Measurements from ENCODE around the gene OBSCN. TPM values are rescaled to one million over a fixed set of nuclear protein-coding genes. Genes with fewer than 3 reads are reported as not detected.

The OBSCN gene
- total RNA-seq, 1 donor from 2014 or later = 22.3 TPM

GRCh38 chr1:228283476-228284147 is 75.8 kb downstream of the OBSCN start:
- DNase-seq = no peak
- peaks cover 3% of the 10 kb centered on the region for H3K36me3 Mint-ChIP-seq (ENCODE audit: low read depth)
- no peak overlapping the region for H3K4me3 Mint-ChIP-seq
- H3K27me3 Mint-ChIP-seq = no peaks in the 10 kb centered on the region
- intact Hi-C loops (cut with micrococcal nuclease) = no loop called here
- no peaks in the 10 kb centered on the region for H3K9me3 Mint-ChIP-seq
- H3K27ac Mint-ChIP-seq = no peak overlapping the region
- H3K4me1 Mint-ChIP-seq = no peaks in the 10 kb centered on the region

- DNase-seq = no peak
- H3K4me3 Mint-ChIP-seq = no peak overlapping the region
- intact Hi-C loops (cut with micrococcal nuclease) = no loop called here
- H3K4me1 Mint-ChIP-seq = no peaks in the 10 kb centered on the region
- no peak overlapping the region for H3K27ac Mint-ChIP-seq
- H3K9me3 Mint-ChIP-seq = no peaks in the 10 kb centered on the region
- H3K27me3 Mint-ChIP-seq = no peaks in the 10 kb centered on the region
- H3K36me3 Mint-ChIP-seq (ENCODE audit: low read depth) = peaks cover 3% of the 10 kb centered on the region
Observed at GRCh38 chr1:228284148-228284495, 76.3 kb downstream of the OBSCN start.

GRCh38 chr1:228284521-228284920 is 76.7 kb downstream of the OBSCN start:
- Mint-ChIP-seq H3K4me1 (no peaks in the 10 kb centered on the region), H3K27ac (no peak overlapping the region), H3K4me3 (no peak overlapping the region), H3K9me3 (no peaks in the 10 kb centered on the region), H3K27me3 (no peaks in the 10 kb centered on the region), H3K36me3 (ENCODE audit: low read depth) (peaks cover 3% of the 10 kb centered on the region)
- intact Hi-C loops (cut with micrococcal nuclease) = no loop called here
- DNase-seq = no peak

GRCh38 chr1:228285661-228286504 is 78.0 kb downstream of the OBSCN start:
- DNase-seq = no peak
- no peaks in the 10 kb centered on the region for H3K4me1 Mint-ChIP-seq
- H3K9me3 Mint-ChIP-seq = no peaks in the 10 kb centered on the region
- intact Hi-C loops (cut with micrococcal nuclease) = no loop called here
- H3K4me3 Mint-ChIP-seq = no peak overlapping the region
- no peak overlapping the region for H3K27ac Mint-ChIP-seq
- no peaks in the 10 kb centered on the region for H3K27me3 Mint-ChIP-seq
- H3K36me3 Mint-ChIP-seq (ENCODE audit: low read depth) = peaks cover 3% of the 10 kb centered on the region

- Mint-ChIP-seq H3K36me3 (ENCODE audit: low read depth) (peaks cover 3% of the 10 kb centered on the region), H3K4me1 (no peaks in the 10 kb centered on the region), H3K27ac (no peak overlapping the region), H3K27me3 (no peaks in the 10 kb centered on the region), H3K4me3 (no peak overlapping the region), H3K9me3 (no peaks in the 10 kb centered on the region)
- intact Hi-C loops (cut with micrococcal nuclease) = no loop called here
- DNase-seq = no peak
Observed at GRCh38 chr1:228286505-228287417, 78.9 kb downstream of the OBSCN start.

- intact Hi-C loops (cut with micrococcal nuclease) = no loop called here
- Mint-ChIP-seq H3K9me3 (no peaks in the 10 kb centered on the region), H3K27me3 (no peaks in the 10 kb centered on the region), H3K36me3 (ENCODE audit: low read depth) (peaks cover 3% of the 10 kb centered on the region), H3K4me1 (peaks cover 2% of the 10 kb centered on the region), H3K27ac (no peak overlapping the region), H3K4me3 (no peak overlapping the region)
- no peak for DNase-seq
Observed at GRCh38 chr1:228287541-228288425, 79.9 kb downstream of the OBSCN start.

- intact Hi-C loops (cut with micrococcal nuclease) = no loop called here
- Mint-ChIP-seq H3K4me3 (no peak overlapping the region), H3K4me1 (peaks cover 2% of the 10 kb centered on the region), H3K27ac (no peak overlapping the region), H3K27me3 (no peaks in the 10 kb centered on the region), H3K9me3 (no peaks in the 10 kb centered on the region), H3K36me3 (ENCODE audit: low read depth) (peaks cover 3% of the 10 kb centered on the region)
- DNase-seq = no peak
Observed at GRCh38 chr1:228288536-228289238, 80.8 kb downstream of the OBSCN start.

GRCh38 chr1:228289239-228289849 is 81.5 kb downstream of the OBSCN start:
- Mint-ChIP-seq H3K27ac (no peak overlapping the region), H3K9me3 (no peaks in the 10 kb centered on the region), H3K4me1 (peaks cover 2% of the 10 kb centered on the region), H3K36me3 (ENCODE audit: low read depth) (peaks cover 5% of the 10 kb centered on the region), H3K27me3 (no peaks in the 10 kb centered on the region), H3K4me3 (no peak overlapping the region)
- intact Hi-C loops (cut with micrococcal nuclease) = no loop called here
- DNase-seq = no peak

GRCh38 chr1:228289996-228290881 is 82.4 kb downstream of the OBSCN start:
- intact Hi-C loops (cut with micrococcal nuclease) = no loop called here
- Mint-ChIP-seq H3K36me3 (ENCODE audit: low read depth) (peaks cover 5% of the 10 kb centered on the region), H3K4me3 (no peak overlapping the region), H3K4me1 (peaks cover 2% of the 10 kb centered on the region), H3K9me3 (no peaks in the 10 kb centered on the region), H3K27me3 (no peaks in the 10 kb centered on the region), H3K27ac (no peak overlapping the region)
- no peak for DNase-seq

GRCh38 chr1:228291906-228292608 is 84.2 kb downstream of the OBSCN start:
- H3K4me3 Mint-ChIP-seq = no peak overlapping the region
- intact Hi-C loops (cut with micrococcal nuclease) = no loop called here
- no peak for DNase-seq
- no peak overlapping the region for H3K27ac Mint-ChIP-seq
- H3K9me3 Mint-ChIP-seq = peaks cover 2% of the 10 kb centered on the region
- peaks cover 2% of the 10 kb centered on the region for H3K4me1 Mint-ChIP-seq
- peaks cover 6% of the 10 kb centered on the region for H3K36me3 Mint-ChIP-seq (ENCODE audit: low read depth)
- no peaks in the 10 kb centered on the region for H3K27me3 Mint-ChIP-seq

GRCh38 chr1:228292609-228292911 is 84.7 kb downstream of the OBSCN start:
- Mint-ChIP-seq H3K27me3 (no peaks in the 10 kb centered on the region), H3K4me3 (no peak overlapping the region), H3K9me3 (peaks cover 7% of the 10 kb centered on the region), H3K27ac (no peak overlapping the region), H3K36me3 (ENCODE audit: low read depth) (peaks cover 6% of the 10 kb centered on the region), H3K4me1 (peaks cover 2% of the 10 kb centered on the region)
- no peak for DNase-seq
- intact Hi-C loops (cut with micrococcal nuclease) = no loop called here
